Measurements from ENCODE around the gene PAPPA2. TPM values are rescaled to one million over a fixed set of nuclear protein-coding genes. Genes with fewer than 3 reads are reported as not detected.

Gene PAPPA2
- total RNA-seq, 1 donor from 2014 or later = not detected

DNA sequence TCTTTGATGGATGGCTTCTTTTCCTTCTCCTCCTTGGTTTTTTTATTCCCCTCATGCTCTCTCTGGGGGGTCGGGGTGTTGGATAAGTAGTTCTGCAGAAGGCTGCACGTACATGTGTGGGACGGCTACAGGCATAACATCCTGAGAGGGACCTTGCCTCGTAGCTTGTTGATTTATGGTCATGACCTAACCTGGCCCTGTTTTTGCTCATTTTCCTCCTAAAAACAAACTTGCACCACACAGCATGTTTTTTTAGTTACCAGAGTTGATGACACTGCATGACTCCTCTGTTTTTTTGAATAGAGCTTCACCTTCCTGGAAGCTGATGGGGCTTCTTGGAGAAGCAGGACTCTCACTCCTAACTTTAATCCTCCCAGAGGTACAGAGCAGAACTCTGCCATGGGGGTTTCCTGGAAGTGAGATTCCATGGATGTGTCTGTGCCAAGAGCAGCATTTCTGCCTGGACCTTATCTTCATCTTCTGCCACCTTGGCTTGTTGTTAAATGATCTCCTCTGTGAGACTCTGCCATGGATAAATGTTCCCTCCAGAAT lies 114.7 kb downstream of the PAPPA2 start:
- ChIA-PET CTCF (no interaction called here), POLR2A (no interaction called here)
- ATAC-seq (ENCODE audit: low read depth) (no peak), DNase-seq (no peak)
- Mint-ChIP-seq H3K9me3 (no peaks in the 10 kb centered on the region), H3K27me3 (no peaks in the 10 kb centered on the region), H3K36me3 (ENCODE audit: low read depth) (no peaks in the 10 kb centered on the region), H3K4me1 (no peaks in the 10 kb centered on the region), H3K4me3 (no peak overlapping the region), H3K27ac (no peak overlapping the region)
- TF ChIP-seq, protein P1, sequence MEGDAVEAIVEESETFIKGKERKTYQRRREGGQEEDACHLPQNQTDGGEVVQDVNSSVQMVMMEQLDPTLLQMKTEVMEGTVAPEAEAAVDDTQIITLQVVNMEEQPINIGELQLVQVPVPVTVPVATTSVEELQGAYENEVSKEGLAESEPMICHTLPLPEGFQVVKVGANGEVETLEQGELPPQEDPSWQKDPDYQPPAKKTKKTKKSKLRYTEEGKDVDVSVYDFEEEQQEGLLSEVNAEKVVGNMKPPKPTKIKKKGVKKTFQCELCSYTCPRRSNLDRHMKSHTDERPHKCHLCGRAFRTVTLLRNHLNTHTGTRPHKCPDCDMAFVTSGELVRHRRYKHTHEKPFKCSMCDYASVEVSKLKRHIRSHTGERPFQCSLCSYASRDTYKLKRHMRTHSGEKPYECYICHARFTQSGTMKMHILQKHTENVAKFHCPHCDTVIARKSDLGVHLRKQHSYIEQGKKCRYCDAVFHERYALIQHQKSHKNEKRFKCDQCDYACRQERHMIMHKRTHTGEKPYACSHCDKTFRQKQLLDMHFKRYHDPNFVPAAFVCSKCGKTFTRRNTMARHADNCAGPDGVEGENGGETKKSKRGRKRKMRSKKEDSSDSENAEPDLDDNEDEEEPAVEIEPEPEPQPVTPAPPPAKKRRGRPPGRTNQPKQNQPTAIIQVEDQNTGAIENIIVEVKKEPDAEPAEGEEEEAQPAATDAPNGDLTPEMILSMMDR (IDR thresholded peaks at IDR 0.05) = no peak
- intact Hi-C loops (cut with micrococcal nuclease) = no loop called here

DNA sequence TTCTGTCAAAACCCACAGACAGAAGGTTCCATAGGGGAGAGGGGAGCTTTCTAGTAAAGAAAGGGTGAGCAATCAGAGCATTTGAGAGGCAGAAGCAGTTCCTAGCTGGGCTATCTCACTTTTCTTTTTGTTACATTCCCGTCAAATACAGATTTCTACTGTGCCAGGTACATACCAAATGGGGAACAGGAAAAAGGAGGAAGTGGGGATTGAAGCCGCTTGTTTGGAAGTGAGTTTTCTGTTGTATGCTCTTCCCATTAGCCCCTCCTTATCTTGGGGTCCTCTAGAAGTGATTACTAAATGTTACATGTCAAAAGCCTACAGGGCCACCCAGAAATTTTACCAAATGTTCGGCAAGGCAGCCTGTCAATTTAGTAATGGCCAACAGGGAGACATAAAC lies 116.1 kb downstream of the PAPPA2 start:
- no peaks in the 10 kb centered on the region for H3K4me1 Mint-ChIP-seq
- no peak overlapping the region for H3K4me3 Mint-ChIP-seq
- no peaks in the 10 kb centered on the region for H3K9me3 Mint-ChIP-seq
- DNase-seq = no peak
- TF ChIP-seq, protein P1 (IDR thresholded peaks at IDR 0.05) = no peak
- no peaks in the 10 kb centered on the region for H3K27me3 Mint-ChIP-seq
- no peak overlapping the region for H3K27ac Mint-ChIP-seq
- no peaks in the 10 kb centered on the region for H3K36me3 Mint-ChIP-seq (ENCODE audit: low read depth)
- CTCF ChIA-PET = no interaction called here
- ATAC-seq (ENCODE audit: low read depth) = no peak
- POLR2A ChIA-PET = no interaction called here
- intact Hi-C loops (cut with micrococcal nuclease) = no loop called here

DNA sequence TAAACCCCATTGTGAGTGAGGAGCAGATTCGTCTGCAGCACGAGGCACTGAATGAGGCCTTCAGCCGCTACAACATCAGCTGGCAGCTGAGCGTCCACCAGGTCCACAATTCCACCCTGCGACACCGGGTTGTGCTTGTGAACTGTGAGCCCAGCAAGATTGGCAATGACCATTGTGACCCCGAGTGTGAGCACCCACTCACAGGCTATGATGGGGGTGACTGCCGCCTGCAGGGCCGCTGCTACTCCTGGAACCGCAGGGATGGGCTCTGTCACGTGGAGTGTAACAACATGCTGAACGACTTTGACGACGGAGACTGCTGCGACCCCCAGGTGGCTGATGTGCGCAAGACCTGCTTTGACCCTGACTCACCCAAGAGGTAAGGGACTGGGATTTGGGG lies 132.2 kb downstream of the PAPPA2 start:
- intact Hi-C loops (cut with micrococcal nuclease) = no loop called here
- no peaks in the 10 kb centered on the region for H3K36me3 Mint-ChIP-seq (ENCODE audit: low read depth)
- no peak for DNase-seq
- no peaks in the 10 kb centered on the region for H3K27me3 Mint-ChIP-seq
- TF ChIP-seq, protein P1 (IDR thresholded peaks at IDR 0.05) = no peak
- CTCF ChIA-PET = no interaction called here
- no peak overlapping the region for H3K4me3 Mint-ChIP-seq
- no peaks in the 10 kb centered on the region for H3K9me3 Mint-ChIP-seq
- H3K4me1 Mint-ChIP-seq = no peaks in the 10 kb centered on the region
- no peak for ATAC-seq (ENCODE audit: low read depth)
- H3K27ac Mint-ChIP-seq = no peak overlapping the region
- POLR2A ChIA-PET = no interaction called here

- no peak overlapping the region for H3K27ac Mint-ChIP-seq
- intact Hi-C loops (cut with micrococcal nuclease) = no loop called here
- ATAC-seq (ENCODE audit: low read depth) = no peak
- H3K9me3 Mint-ChIP-seq = no peaks in the 10 kb centered on the region
- DNase-seq = no peak
- ChIA-PET CTCF (no interaction called here), POLR2A (no interaction called here)
- H3K27me3 Mint-ChIP-seq = no peaks in the 10 kb centered on the region
- no peak overlapping the region for H3K4me3 Mint-ChIP-seq
- no peaks in the 10 kb centered on the region for H3K36me3 Mint-ChIP-seq (ENCODE audit: low read depth)
- TF ChIP-seq, protein P1 (IDR thresholded peaks at IDR 0.05) = no peak
- no peaks in the 10 kb centered on the region for H3K4me1 Mint-ChIP-seq
Observed at GRCh38 chr1:176601348-176601747, 138.4 kb downstream of the PAPPA2 start.

- no peaks in the 10 kb centered on the region for H3K27me3 Mint-ChIP-seq
- H3K9me3 Mint-ChIP-seq = no peaks in the 10 kb centered on the region
- TF ChIP-seq, protein P1 (IDR thresholded peaks at IDR 0.05) = no peak
- no peak overlapping the region for H3K4me3 Mint-ChIP-seq
- H3K36me3 Mint-ChIP-seq (ENCODE audit: low read depth) = no peaks in the 10 kb centered on the region
- H3K4me1 Mint-ChIP-seq = no peaks in the 10 kb centered on the region
- no peak overlapping the region for H3K27ac Mint-ChIP-seq
- DNase-seq (no peak), ATAC-seq (ENCODE audit: low read depth) (no peak)
- intact Hi-C loops (cut with micrococcal nuclease) = no loop called here
- CTCF ChIA-PET = no interaction called here
- POLR2A ChIA-PET = no interaction called here
Observed at GRCh38 chr1:176602388-176603004, 139.5 kb downstream of the PAPPA2 start.
